Neural crest cell (in vitro differentiated cells): Measurements from ENCODE around the gene AUH. TPM values are rescaled to one million over a fixed set of nuclear protein-coding genes. Genes with fewer than 3 reads are reported as not detected.
"Not testable (repeated sequence)": the region's sequence is repeated elsewhere in the genome, so short reads cannot be mapped to it uniquely, and the experiment has no call there.

Experiments
- DNase-seq: peaks from one replicate; pipeline ENCODE4 v3.0.0; 2021; ENCODE audit warnings: low read depth, mixed read lengths, low spot score
- H3K27ac Mint-ChIP-seq: one replicate; pipeline ENCODE4 v1.8.0; 2021; ENCODE audit warnings: mild to moderate bottlenecking, mixed read lengths; ENCODE audit not compliant: unreplicated experiment
- H3K27me3 Mint-ChIP-seq: 2 replicates; pipeline ENCODE4 v1.8.0; 2021; ENCODE audit warnings: low read depth, mild to moderate bottlenecking, mixed read lengths
- H3K36me3 Mint-ChIP-seq: 2 replicates; pipeline ENCODE4 v1.8.0; 2021; ENCODE audit warnings: low read depth, mild to moderate bottlenecking, mixed read lengths
- H3K4me1 Mint-ChIP-seq: 2 replicates; pipeline ENCODE4 v1.8.0; 2021; ENCODE audit warnings: mixed read lengths
- H3K4me3 Mint-ChIP-seq: one replicate; pipeline ENCODE4 v1.8.0; 2021; ENCODE audit warnings: mild to moderate bottlenecking, mixed read lengths
- H3K9me3 Mint-ChIP-seq: 2 replicates; pipeline ENCODE4 v1.8.0; 2021; ENCODE audit warnings: mixed read lengths
- CTCF ChIP-seq: fragments of 200-600 bp; sonication (generic); conservative IDR thresholded peaks from 2 replicates; pipeline ENCODE4 v1.5.0; 2021; ENCODE audit warnings: antibody characterized with exemption, mild to moderate bottlenecking
- total RNA-seq: library from RNA; stranded (reverse); gene quantifications from 2 replicates; pipeline ENCODE4 v1.2.1, GENCODE V29; 2021

AUH gene
- total RNA-seq, 1 donor from 2014 or later: 10.8 TPM

- Mint-ChIP-seq H3K4me1 (peaks cover 25% of the 10 kb centered on the region), H3K27ac (no peak overlapping the region), H3K9me3 (peaks cover 24% of the 10 kb centered on the region), H3K36me3 (peaks cover 19% of the 10 kb centered on the region), H3K4me3 (no peak overlapping the region), H3K27me3 (no peaks in the 10 kb centered on the region)
- no peak for TF ChIP-seq CTCF
- DNase-seq: no peak
Observed at GRCh38 chr9:91200692-91201336, 160.9 kb downstream of the AUH start.

GRCh38 chr9:91199739-91200497, 161.8 kb downstream of the AUH start:
- Mint-ChIP-seq H3K4me3 (no peak overlapping the region), H3K27me3 (no peaks in the 10 kb centered on the region), H3K9me3 (peaks cover 21% of the 10 kb centered on the region), H3K36me3 (peaks cover 19% of the 10 kb centered on the region), H3K27ac (no peak overlapping the region), H3K4me1 (peaks cover 25% of the 10 kb centered on the region)
- DNase-seq: no peak
- TF ChIP-seq CTCF: no peak

- H3K27ac Mint-ChIP-seq, H3K27me3 Mint-ChIP-seq, H3K4me3 Mint-ChIP-seq, DNase-seq: not testable (repeated sequence)
- Mint-ChIP-seq H3K36me3 (peaks cover 14% of the 10 kb centered on the region), H3K9me3 (peaks cover 17% of the 10 kb centered on the region), H3K4me1 (peaks cover 33% of the 10 kb centered on the region)
Observed at GRCh38 chr9:91198881-91199280, 162.8 kb downstream of the AUH start.

GRCh38 chr9:91198405-91198804, 163.3 kb downstream of the AUH start:
- no peak for DNase-seq
- TF ChIP-seq CTCF: no peak
- Mint-ChIP-seq H3K9me3 (peaks cover 17% of the 10 kb centered on the region), H3K27ac (no peak overlapping the region), H3K27me3 (peaks cover 11% of the 10 kb centered on the region), H3K36me3 (peaks cover 14% of the 10 kb centered on the region), H3K4me3 (no peak overlapping the region), H3K4me1 (peaks cover 37% of the 10 kb centered on the region)

- Mint-ChIP-seq H3K9me3 (peaks cover 13% of the 10 kb centered on the region), H3K27me3 (peaks cover 11% of the 10 kb centered on the region), H3K4me1 (peaks cover 46% of the 10 kb centered on the region), H3K4me3 (no peak overlapping the region), H3K36me3 (peaks cover 11% of the 10 kb centered on the region), H3K27ac (no peak overlapping the region)
- DNase-seq: no peak
- no peak for TF ChIP-seq CTCF
Observed at GRCh38 chr9:91197232-91198181, 164.2 kb downstream of the AUH start.
